Measurements from ENCODE around the gene ABCA4.

The ABCA4 gene

DNA sequence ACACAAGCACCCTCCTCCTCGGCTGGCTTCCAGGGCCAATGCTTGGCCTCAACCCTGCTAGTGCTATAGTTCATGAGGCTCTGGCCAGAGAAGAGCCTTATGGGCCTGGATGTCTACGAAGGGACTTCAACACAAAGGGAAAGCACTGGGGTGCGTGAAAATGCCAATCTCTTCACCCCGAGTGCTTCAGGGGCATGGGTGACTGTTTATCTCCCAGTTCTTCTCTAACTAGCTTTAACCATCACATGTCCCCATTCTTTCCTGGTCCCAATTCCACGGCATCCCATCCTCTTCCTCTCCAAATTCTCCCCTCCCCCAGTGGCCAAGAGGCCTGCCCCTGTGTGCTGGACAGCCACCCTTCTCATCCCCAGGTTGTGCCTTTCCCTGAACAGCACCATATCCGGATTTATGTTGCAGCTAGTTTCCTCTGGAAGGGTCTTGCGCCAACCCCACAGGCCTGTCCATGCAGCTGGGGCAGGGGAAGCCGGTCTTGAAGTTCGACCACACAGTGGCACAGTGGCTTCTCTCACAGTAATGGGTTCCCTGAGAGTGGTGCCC lies 16.7 kb downstream of the ABCA4 start:
- no peak for DNase-seq

DNA sequence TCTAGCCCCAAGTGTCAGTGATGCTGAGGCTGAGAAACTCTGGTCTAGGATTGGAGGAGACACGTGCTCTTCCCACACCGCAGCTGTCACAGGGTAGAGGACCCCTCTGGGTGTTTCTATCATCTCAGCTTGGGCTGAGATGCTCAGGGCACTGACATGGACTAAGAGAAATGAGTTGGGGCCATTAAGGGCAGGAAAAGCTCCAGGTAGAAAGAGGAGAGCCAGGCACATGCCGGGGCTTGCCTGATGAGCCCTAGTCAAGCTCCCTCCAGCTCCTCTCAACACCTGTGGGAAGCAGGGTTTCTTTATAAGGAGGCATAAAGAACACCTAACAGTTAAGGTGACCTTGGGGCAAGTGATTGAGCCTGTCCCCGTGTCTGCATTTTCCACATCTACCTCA lies 17.3 kb downstream of the ABCA4 start:
- DNase-seq: no peak

DNA sequence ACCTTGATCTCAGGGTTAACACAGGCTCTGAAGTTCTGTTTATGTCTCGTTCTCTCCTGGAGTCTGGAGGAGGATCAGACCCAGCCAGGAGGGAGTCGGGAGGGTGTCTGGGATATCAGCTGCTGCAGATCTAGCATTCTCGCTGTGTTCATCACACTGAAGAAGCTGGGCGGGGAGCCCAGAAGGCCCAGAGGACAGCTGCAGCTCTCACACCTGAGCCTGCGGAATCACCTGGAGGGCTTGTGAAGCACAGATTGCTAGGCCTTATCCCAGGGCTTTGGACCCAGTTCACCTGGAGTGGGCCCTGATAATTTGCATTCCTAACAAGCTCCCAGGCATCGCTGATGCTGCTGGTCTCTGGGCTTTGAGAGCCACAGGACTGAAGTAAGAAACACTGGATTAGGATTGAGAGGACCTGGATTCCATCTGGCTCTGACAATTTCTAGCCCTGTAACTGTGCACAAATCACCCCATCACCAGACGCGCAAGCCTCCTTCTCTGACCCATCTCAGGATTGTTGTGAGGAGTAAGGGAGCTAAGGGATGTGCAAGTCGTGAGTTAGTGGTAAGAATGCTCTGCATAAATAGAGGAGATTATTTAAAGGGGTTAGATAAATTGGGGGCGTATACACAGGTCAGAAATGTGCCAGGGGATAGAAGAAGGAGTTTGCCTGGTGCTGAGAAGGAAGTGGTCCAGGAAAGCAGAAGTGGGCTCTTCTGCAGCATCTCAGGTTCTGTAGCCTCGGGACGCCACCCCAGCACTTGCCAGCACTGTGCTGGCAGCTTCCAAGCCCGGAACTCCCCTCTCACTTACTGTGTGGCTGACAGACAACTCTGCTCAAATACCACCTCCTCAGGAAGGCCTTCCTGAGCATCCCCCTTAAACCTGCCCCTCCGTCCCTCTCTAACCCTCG lies 19.1 kb downstream of the ABCA4 start:
- no peak for DNase-seq

GRCh38 chr1:94100785-94101612 lies 19.9 kb downstream of the ABCA4 start:
- no peak for DNase-seq

DNA sequence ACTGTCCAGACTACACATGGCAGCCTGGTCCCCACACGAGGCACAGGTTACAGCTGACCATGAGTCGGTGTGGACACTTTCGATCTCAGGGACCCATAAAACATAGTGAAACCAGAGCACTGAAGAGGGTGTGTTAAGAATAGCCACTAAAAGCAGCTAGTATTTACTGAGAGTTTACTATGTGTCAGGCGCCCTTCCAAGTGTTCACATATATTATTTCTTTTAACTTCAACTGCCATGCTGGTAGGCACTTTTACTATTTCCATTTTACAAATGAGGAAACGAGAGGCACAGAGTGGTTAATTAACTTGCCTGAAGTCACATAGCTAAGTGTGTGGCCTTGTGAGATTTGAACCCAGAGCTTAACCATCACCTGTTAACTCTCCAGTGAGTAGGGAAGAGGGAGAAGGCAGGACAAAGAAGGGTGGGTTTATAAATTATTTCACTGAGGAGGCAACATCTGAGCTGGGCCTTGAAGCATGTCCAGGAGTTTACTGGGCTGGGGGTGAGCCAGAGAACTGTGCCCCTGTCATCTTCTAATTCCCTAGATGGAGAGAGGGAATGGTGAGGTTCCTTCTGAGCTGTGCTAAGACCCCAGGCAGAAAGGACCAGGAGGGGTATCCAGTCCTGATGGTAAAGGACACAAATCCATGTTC lies 20.7 kb downstream of the ABCA4 start:
- DNase-seq: no peak

GRCh38 chr1:94099303-94099702 lies 21.6 kb downstream of the ABCA4 start:
- no peak for DNase-seq

GRCh38 chr1:94098585-94099111 lies 22.3 kb downstream of the ABCA4 start:
- DNase-seq: no peak

- no peak for DNase-seq
These were observed 24.0 kb downstream of the ABCA4 start for GRCh38 chr1:94096797-94097549.

DNA sequence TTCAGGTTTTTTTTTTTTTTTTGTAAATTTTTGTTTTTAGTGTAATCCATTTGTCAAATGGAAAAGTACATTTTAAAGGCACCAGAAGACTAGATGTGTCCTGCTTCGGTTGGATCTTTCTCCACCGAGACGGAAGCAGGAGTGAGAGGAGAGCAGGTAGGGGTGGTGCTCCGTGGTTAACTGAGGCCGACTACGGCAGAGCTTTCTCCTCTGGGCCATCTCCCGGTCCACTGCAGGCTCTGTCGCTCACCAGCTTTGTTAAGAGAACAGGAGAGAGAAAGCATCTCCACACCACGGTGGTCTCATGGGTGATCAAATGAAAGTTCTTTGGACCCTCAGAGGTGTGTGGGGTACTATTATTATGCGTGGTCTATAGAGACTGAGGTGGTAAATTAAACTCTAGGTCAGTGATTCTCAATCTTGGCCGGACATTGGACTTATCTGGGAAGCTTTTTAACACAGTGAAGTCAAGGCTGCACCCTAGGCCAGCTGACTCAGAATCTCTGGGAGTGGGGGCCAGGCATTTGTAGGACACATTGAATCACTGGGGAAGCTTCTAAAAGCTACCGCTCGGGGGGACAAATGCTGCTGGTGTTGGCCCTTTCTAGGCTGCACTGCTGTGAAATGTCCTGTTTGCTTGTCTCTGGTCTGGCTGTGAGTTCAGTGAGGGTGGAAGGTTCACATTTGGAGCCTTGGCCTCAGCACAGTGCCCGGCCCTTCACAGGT lies 25.0 kb downstream of the ABCA4 start:
- DNase-seq: no peak

GRCh38 chr1:94095112-94095637 lies 25.8 kb downstream of the ABCA4 start:
- DNase-seq: no peak

DNA sequence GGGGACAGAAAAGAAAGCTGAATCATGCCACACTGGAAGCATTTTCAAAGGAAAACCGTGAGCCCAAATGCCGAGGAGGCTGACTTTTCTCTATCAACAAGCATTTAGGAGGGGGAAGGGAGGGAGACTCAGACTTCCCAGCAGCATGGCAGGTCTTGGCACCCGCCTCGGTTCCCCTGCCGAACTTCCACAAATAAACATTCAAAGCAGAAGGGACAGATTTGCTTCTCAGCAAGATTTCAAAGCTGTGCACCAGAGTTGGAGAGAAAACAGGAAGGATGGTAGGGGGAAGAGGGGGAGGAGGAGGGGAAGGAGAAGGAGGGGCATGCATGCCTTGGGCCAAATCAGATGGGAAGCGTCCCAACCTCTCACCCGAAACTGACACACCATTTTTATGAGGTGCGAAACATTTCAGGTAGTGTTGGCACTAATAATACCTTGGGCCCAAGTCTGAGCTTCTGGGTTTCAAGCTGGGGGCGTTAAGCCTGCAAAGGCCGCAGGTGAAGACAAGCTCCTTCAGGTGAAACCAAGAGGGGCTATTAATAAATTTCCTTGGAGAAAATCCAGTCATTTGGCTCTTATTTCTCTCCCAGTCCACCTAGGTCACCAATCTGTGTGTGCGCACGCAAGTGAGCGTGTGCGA lies 26.4 kb downstream of the ABCA4 start:
- no peak for DNase-seq

DNA sequence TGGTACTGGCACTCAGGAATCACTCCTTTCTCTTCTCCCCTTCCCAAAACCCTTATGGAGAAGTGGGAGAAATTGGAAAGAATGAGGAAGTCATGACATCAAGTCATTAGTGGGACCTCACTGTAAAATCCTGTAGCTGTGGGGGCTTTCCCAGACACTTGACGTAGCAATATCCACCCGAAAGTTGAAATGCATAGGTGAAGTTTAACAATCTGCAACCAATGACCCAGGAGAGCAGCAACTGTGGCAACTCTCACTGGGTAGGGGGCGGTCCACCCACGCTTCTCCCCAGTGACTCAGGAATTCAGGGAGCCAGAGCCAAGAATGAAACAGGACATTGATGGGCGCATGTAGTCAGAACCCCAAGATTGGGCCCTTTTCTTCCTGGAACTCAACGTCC lies 27.0 kb downstream of the ABCA4 start:
- no peak for DNase-seq

DNA sequence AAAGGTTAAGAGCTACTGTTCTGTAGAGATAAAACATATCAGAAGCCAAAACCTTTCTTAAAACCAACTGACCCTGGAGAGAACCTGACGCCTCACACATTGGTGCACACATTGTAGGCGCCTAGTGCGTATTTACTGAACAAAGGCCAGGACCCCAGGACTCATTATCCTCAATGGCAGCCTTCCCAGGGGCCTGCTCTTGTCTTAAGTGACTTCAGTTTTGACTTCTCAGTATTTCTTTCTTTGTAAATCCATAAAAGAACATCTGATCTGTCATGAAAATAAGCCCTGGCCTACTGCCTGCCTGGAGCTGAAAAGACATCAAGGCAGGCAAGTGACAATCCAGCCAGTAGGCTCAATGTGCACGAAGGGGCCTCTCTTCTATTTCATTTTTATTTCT lies 27.6 kb downstream of the ABCA4 start:
- DNase-seq: no peak

GRCh38 chr1:94092210-94092613 lies 28.7 kb downstream of the ABCA4 start:
- no peak for DNase-seq

DNA sequence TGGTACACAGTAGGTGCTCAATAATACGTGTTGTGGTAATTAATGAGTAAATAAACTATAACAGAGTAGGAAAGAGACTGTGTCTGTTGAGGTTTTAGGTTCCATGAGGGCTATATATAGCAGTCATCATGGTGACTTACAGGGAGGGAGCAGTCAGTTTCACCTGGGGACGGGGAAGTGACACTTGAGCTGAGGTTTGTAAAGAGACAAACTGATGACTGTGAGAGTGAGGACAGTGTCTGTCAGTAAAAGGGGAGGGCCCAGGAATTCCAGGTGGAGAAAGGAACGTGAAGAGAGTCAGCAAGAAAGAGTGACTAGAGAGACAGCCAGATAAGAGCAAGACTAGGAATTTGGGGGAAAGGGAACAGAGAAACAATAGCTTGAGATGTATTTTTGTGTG lies 30.2 kb downstream of the ABCA4 start:
- DNase-seq: no peak

DNA sequence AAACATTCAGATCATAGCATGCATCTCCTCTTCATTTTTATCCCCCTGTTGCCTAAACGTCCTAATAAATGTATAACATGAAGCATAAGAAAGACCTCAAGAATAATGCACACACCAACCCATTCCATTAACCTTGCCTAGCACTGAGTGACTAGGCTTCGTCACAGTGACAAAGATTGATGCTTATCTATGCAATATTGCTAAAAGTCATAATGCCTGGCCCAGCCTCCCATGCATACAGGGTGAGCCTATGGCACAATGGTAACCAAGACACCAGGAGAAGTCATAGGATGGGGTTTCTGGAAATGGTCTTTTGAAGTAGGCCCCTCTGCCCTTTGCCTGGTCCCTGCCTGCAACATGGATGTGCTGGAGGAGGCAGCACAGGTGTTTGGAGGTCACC lies 33.8 kb downstream of the ABCA4 start:
- DNase-seq: no peak

GRCh38 chr1:94084547-94084946 lies 36.4 kb downstream of the ABCA4 start:
- DNase-seq: no peak

DNA sequence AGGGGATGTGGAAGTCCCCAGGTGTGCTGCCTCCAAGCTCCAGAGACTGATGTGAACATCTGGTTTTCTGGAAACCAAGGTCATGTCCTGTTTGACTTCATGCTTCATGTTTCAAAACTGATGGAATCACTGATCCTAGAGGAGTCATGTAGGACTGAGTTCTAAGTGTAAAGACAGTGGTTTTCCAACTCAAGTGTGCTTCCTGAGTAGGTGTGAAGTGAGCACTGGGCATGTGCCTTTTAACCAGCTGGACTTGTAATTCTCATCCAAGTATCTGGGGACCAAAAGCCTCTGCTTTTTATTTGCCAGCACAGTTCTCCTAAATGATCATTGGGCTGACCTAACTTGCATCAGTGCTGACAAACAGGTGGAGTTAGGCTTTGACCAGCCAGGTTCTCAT lies 36.9 kb downstream of the ABCA4 start:
- no peak for DNase-seq

DNA sequence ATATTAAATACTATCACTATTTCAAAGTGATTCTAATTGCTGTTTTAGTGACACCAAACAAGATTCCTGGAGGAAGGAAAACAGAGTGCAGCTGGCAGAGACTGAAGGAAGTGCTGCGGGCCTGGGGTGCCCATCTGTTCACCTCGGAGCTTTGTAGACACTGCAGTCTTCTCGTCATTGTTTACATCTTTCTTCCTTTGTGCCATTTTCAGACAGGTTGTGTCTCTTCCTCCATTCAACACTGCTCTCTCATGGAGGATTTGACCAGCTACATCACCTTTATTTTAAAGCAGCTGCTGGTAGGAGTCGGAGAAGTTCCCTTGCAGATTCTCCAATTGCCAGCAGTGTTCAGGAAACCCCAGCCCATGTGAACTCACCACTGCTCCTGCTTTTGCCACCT lies 37.3 kb downstream of the ABCA4 start:
- DNase-seq: no peak

DNA sequence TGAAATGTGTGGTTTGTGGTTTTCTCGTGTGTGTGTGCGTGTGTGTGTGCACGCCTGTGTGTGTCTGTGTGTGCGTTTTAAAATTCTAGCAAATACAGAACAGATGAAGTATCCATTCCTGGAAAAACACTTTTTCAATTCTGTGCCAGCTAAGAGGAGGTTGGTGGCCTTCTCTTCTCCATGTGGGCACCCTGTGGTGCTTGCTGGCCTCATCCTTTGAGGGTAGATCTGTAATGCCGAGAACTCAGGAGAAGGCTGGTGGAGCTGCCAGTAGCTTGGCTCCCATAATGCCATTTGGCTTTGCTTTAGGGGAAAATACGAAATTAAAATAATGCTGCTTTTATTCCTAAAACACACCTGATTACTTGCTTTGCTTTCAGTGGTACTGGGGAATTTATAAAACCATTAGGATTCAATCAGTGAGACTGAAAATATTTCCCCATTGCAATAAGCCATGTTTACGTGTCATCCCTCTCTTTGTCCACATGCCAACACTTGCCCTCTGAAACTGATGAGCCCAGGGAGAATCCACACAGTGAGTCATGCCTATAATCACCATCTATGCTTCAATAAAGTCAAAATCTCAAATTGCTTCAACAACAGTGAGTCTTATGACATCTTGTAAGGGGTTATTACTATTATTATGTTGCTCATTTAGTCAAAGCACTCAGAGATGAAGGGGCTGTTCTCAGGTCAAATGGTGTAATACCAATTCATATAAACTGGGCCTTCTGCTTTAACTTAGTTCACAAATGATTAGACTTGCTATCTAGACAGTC lies 39.2 kb downstream of the ABCA4 start:
- DNase-seq: no peak
